Stimulated activated CD8-positive, alpha-beta memory T cell treated with anti-CD3 and anti-CD28 coated beads, Interleukin-4, amount 100 ng/mL, for 48 hours (primary cell): ENCODE data around the gene LRRC73.
A peak's percentile ranks its signal among the peaks of the same experiment; 100 is the strongest.
"Not testable (repeated sequence)": the region's sequence is repeated elsewhere in the genome, so short reads cannot be mapped to it uniquely, and the experiment has no call there.

Experiments used
- DNase-seq: peaks from one replicate; pipeline ENCODE4 v3.0.0-alpha.2; 2020

LRRC73 gene, protein sequence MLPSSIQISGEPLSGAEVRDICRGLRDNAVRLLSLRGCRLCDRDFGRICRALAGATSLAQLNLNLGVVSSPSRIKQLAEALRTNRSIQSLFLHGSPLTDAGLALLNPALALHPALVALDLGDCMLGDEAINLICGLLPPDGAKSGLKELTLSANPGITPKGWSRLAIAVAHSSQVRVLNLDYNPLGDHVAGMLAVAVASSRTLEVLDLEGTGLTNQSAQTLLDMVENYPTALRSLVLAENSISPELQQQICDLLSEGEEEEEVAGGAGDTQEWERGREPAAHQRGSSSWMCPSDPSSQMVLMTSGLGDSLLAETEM

DNA sequence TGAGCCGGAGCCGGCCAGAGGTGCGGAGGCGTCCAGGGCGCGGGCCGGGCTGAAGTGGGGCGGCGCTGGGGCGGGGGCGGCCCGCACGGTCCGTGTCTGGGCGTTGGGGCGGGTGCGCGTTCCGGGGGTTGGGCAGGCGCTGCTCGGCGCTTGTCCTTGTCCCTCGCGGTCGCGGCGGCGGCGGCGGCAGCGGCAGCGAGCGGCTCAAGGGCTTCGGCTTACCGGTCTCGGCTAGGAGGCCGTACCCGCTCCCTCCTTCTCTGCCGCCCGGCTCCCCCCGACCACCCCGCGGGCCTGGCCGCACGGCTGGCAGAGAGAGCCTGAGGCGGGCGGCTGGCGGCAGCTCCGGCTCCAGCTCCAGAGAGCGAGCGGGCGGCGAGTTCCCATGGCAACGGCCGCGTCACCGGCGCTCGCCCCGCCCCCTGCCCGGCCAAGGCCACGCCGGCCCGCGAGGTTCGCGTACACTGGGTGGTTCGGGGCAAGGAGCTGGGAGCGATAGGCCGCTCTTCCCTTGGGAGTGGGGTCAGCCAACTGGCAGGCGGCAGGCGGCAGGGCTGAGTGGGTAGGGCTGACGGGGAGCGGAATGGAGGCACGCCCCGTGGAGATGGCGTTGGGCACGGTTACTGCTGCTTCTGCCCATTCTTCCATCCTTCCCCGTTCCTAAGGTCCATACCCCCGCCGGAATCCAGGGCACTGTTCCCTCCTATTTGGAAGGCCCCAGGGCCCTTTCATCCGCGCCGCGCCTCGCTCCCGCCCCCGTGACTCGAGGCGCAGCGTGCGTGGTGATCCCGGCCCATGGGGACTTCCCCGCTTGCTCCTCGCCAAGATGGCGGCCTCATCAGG lies at the start of gene LRRC73:
TSS of gene LRRC73 (minus strand) at position 363 of the 843 bp plus-strand sequence. CDS start 561 bp downstream, outside the sequence.
- peak; percentile 87 for DNase-seq

DNA sequence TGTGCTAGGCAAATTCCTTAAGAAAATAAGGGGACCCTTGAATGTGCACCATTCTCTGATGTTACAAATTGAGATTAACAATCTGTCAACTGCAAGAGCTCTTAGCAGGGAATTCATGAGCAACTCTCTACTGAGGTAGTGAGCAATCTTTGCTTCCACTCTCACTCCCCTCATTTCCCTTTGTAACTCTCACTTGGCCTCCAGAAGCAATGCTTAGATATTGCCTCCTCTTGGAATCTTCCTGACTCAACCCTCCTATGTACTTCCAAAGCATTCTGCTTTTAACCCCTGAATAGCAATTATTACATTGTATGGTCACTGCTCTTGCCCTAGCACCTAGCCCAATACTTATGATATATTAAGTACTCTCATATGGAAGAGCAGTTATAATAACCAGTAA lies 49.2 kb upstream of the LRRC73 start:
- DNase-seq: no peak

DNA sequence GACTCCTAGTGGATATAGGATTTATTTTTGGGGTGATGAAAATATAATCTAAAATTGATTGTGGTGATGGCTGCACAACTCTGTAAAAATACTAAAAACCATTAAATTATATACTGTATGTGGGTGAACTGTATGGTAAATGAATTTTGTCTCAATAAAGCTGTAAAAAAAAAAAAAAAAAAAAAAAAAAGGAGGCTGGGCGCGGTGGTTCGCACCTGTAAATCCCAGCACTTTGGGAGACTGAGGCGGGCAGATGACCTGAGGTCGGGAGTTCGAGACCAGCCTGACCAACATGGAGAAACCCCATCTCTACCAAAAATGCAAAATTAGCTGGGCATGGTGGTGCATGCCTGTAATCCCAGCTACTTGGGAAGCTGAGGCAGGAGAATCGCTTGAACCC lies 47.5 kb upstream of the LRRC73 start:
- not testable (repeated sequence) for DNase-seq

GRCh38 chr6:43547222-43547621 lies 37.1 kb upstream of the LRRC73 start:
- no peak for DNase-seq

- DNase-seq: no peak
Measured at GRCh38 chr6:43544461-43544860, 34.3 kb upstream of the LRRC73 start.

- no peak for DNase-seq
Measured at GRCh38 chr6:43541774-43542471, 31.8 kb upstream of the LRRC73 start.

DNA sequence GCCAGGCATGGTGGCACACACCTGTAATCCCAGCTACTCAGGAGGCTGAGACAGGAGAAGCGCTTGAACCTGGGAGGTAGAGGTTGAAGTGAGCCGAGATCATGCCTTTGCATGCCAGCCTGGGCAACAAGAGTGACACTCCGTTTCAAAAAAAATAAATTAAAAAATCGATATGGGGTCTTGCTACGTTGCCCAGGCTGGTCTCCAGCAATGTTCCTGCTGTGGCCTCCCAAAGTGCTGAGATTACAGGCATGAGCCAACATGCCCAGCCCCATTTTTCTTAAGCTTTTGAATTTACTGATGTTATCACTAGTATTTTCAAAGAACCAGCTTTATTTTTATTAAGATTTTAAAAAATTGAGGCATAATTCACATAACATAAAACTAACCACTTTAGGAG lies 30.4 kb upstream of the LRRC73 start:
- no peak for DNase-seq

GRCh38 chr6:43539409-43539808 lies 29.3 kb upstream of the LRRC73 start:
- not testable (repeated sequence) for DNase-seq

DNA sequence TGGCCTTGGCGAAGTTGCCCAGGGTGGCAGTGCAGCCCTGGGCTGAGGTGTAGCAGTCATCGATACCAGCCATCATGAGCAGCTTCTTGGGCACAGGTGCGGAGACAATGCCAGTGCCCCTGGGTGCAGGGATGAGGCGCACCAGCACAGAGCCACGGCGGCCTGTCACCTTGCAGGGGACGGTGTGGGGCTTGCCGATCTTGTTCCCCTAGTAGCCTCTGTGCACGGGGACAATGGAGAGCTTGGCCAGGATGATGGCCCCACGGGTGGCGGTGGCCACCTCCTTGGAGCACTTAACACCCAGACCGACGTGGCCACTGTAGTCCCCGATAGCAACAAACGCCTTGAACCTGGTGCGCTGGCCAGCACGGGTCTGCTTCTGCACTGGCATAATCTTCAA lies 28.8 kb upstream of the LRRC73 start:
- not testable (repeated sequence) for DNase-seq

DNA sequence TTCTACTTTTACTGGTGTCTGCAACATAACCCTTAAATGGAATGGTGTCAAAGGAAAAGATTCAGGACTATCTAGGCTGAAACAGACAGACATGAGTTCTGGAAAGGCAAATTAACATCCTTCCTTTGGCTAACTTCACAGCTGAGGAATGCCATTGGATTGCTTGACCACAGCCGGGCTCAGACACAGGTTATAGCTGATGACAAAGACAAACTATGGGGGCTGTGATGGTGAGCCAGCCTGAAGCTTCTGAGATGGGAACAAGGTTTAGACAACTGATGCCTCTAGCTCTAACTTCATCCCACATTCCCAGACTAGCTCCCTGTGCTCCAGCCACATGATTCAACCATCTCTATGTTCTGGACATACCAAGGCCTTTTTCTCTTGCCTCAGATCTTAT lies 22.1 kb upstream of the LRRC73 start:
- no peak for DNase-seq

DNA sequence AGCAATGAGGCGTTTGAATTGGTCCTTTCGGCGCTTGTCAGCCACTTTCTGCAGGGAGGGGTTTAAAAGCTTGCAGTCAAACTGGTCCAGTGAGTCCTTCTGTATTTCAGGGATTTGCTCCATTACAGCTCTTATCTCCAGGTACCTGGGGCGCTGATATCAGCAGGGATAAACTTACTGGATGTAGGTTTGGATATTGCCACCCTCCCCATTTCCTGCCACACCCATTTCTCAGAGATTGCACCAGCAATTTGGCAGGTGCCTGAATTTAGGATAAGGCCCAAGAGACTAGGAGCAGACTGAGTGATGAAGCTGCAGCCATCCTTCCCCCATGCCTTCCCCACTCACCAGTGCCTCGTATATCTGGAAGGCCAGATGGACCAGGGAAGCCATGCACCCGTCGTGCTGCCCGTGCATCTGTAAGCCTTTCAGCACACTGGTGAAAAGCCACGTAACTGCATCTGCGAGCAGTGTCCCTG lies 14.4 kb upstream of the LRRC73 start:
- no peak for DNase-seq

- no peak for DNase-seq
Measured at GRCh38 chr6:43523284-43523683, 13.1 kb upstream of the LRRC73 start.

DNA sequence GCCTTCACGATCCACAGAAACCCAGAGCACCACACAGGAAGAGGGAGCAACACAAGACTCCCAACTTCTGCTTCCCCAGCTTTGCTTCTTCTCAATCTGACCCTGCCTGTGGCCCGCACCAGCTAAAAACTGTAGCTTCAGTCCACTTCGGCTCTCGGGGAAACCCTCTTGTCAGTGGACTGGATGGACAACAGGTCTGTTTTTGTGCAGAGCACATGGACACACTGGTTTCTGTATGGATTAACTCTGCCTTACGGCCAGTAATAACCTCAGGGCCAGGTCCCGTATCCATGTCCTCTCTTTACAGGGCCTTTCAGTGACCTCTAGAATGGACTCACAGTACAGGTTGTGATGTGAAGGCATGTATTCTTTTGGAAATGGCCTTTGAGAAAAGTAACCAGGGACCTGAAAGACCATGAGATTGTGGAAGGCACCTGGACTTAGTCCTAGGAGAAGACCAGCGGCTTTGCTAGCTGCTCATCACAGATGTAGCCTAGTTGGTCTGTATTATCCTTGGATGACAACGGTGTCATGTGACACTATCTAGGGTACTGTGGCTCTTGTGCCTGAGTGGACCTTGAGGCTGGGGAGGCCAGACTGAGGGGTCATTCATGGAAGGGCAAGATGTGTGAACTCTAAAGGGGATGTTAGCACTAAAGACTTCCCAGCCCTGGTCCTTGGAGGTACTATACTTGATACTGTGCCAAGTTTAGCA lies 12.6 kb upstream of the LRRC73 start:
- no peak for DNase-seq

DNA sequence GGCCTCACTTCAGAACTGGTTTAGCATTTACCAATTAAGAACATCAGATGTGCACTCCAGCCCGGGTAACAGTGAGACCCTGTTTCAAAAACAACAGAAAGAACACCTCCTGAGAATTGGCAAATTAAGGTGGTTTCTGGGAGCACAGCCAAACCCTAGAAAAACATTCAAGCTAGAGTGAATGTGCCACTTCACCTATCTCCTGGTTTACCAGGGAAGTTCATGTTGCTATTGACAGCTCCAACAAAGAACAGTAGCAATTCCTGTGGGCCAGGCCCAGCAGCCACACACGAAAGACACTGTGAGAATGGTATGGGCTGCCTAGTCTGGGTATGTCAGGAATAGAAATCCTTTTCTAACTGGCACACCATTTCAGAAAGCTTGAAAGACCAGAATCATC lies 11.7 kb upstream of the LRRC73 start:
- DNase-seq: no peak

DNA sequence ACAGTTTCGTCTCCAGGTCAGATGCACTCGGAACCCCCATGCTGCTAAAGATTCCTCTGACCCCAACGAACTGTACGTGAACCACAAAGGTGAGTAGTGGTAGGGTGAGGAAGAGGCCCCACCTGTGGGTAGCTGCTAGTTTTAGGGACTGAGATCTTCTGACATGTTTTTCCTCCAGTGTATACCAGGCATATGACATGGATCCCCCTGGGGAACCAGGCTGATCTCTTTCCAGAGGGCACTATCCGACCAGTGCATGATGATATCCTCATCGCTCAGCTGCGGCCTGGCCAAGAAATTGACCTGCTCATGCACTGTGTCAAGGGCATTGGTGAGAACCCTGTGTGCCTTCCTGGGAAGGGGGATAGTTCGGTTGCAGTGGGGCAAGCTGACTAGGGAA lies 10.0 kb upstream of the LRRC73 start:
- DNase-seq: no peak

GRCh38 chr6:43517505-43518357 lies 7.6 kb upstream of the LRRC73 start:
- DNase-seq: no peak

DNA sequence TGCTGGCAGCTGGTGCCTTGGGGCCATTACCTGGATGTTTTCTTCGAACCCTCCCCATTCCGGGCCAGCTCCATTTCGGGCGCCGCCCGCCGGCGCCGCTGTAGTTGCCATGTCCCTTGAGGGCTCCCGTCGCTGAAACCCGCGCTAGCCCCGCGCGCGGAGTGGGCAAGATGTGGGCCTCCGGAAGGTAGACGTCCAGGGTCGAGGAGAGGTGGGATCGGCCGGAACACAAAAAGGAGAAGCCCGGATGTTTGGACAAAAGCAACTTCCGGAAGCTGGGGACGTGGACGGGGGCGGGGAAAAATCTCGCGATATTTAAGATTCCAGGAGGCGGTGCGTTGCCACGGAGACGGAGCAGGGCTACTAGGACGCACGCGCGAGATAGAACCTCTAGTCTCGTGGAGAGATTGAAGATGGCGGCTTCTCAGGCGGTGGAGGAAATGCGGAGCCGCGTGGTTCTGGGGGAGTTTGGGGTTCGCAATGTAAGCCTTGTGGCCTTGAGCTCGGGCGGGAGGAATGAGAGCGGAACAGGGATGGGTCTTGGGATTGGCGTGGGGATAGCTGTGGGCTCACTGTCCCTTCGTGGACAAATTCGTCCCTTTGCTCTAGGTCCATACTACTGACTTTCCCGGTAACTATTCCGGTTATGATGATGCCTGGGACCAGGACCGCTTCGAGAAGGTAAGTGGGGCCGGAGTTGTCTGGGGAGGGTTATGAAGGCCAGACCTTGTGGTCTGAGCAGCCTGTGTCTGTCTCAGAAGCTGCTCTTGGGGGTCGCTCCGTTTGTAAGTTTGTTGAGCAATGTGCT lies 6.8 kb upstream of the LRRC73 start, which contains the start of the genes POLR1C and YIPF3:
TSS of gene POLR1C (plus strand) at position 393 of the 808 bp plus-strand sequence. CDS start at position 414, 21 bp downstream.
TSS of gene YIPF3 (minus strand) at position 230 of the 808 bp plus-strand sequence. CDS start at position 111, 119 bp downstream.
- peak; percentile 98 for DNase-seq

GRCh38 chr6:43516367-43516696 lies 6.2 kb upstream of the LRRC73 start:
- DNase-seq: no peak

- no peak for DNase-seq
Measured at GRCh38 chr6:43515808-43516207, 5.7 kb upstream of the LRRC73 start.

DNA sequence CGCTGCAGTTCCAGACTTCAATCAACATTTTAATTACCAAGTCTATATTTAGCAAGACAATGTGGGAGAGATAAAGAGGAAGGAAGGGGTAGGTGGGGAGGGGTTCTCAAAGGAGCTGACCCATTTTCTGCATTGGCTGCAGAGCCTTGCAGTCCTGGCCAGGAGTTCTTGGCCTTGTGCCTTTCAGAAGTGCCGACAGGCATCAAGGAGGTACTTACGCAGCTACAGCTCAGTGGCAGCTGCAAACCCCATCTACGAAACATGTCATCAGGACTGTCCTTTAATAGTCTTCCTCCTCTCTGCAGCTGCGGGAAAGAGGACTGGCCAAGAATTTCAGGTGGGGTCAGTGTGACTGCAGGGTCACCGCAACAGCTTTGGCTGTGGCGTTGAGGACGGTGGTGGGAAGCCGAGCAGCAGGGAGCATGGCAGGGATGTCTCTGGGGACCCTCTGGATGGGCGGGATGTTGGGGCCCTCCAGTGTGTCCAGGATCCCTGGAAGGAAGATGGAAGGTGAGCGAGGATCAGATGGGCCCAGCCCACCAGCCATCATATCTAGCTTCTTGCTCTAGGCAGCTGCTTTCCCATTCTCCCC lies 1.8 kb upstream of the LRRC73 start:
- no peak for DNase-seq
